PC-9 (cell line): ENCODE measurements around the gene SAMD8. TPM values are rescaled to one million over a fixed set of nuclear protein-coding genes. Genes with fewer than 3 reads are reported as not detected.
"Not testable (repeated sequence)": the region's sequence is repeated elsewhere in the genome, so short reads cannot be mapped to it uniquely, and the experiment has no call there.

ENCODE experiments used
- BruUV-seq: library from RNA; stranded (reverse); fragments of 400-500 nt; replicated peaks from 2 replicates; lab custom pipeline; 2021; lab: Mats Ljungman, UMichigan
- CTCF ChIA-PET: fragments of 300-600 bp; sonication (Branson Sonifier 250); formaldehyde crosslinking; loops from one replicate; lab custom pipeline; 2022; ENCODE audit warnings: antibody characterized with exemption; lab: Charles Lee
- POLR2A ChIA-PET: fragments of 300-600 bp; sonication (Branson Sonifier 250); formaldehyde crosslinking; loops from one replicate; lab custom pipeline; 2022; ENCODE audit warnings: antibody characterized with exemption; ENCODE audit not compliant: unreplicated experiment; lab: Charles Lee
- DNase-seq, 2 experiments: peaks; one replicate each; pipeline versions ENCODE4 v3.0.0 to v3.0.0-alpha.2; 2015 to 2022; ENCODE audit warnings: mixed read lengths in 1 of 2
- H2AFZ ChIP-seq: fragments of 200-600 bp; sonication (generic); 2 replicates; pipeline ENCODE4 v1.8.1; 2017; ENCODE audit warnings: antibody characterized with exemption
- H3F3A ChIP-seq: fragments of 200-600 bp; sonication (generic); 2 replicates; pipeline ENCODE4 v1.8.1; 2017; ENCODE audit warnings: antibody characterized with exemption, mild to moderate bottlenecking, low read depth; ENCODE audit not compliant: insufficient read depth
- H3K27ac ChIP-seq: fragments of 200-600 bp; sonication (generic); 2 replicates; pipeline ENCODE4 v1.6.1; 2016; ENCODE audit warnings: mixed run types
- H3K27me3 ChIP-seq: fragments of 200-600 bp; sonication (generic); 2 replicates; pipeline ENCODE4 v1.6.1; 2016; ENCODE audit warnings: low read depth, mixed run types; ENCODE audit not compliant: insufficient read depth
- H3K36me3 ChIP-seq: fragments of 200-600 bp; sonication (generic); 2 replicates; pipeline ENCODE4 v1.6.1; 2016; ENCODE audit warnings: low read depth, mixed run types
- H3K4me1 ChIP-seq: fragments of 200-600 bp; sonication (generic); replicated peaks from 2 replicates; pipeline ENCODE4 v1.6.1; 2016; ENCODE audit warnings: mixed run types; ENCODE audit not compliant: insufficient read depth
- H3K4me2 ChIP-seq: fragments of 200-600 bp; sonication (generic); 2 replicates; pipeline ENCODE4 v1.6.1; 2017; ENCODE audit warnings: mixed run types
- H3K4me3 ChIP-seq: fragments of 200-600 bp; sonication (generic); 2 replicates; pipeline ENCODE4 v1.6.1; 2016; ENCODE audit warnings: mixed run types
- H3K79me2 ChIP-seq: fragments of 200-600 bp; sonication (generic); 2 replicates; pipeline ENCODE4 v1.6.1; 2017; ENCODE audit warnings: low read depth, mixed run types
- H3K9me2 ChIP-seq: fragments of 200-600 bp; sonication (generic); 2 replicates; pipeline ENCODE4 v1.8.1; 2017; ENCODE audit warnings: mild to moderate bottlenecking; ENCODE audit not compliant: insufficient read depth
- H3K9me3 ChIP-seq: fragments of 200-600 bp; sonication (generic); 2 replicates; pipeline ENCODE4 v1.8.1; 2016; ENCODE audit warnings: low read depth; ENCODE audit not compliant: insufficient read depth
- H4K20me1 ChIP-seq: fragments of 200-600 bp; sonication (generic); 2 replicates; pipeline ENCODE4 v1.8.1; 2017; ENCODE audit not compliant: insufficient read depth
- EZH2 ChIP-seq: fragments of 200-600 bp; sonication (generic); IDR thresholded peaks from 2 replicates; pipeline ENCODE4 v1.8.0; 2017; ENCODE audit warnings: antibody characterized with exemption, low read depth
- intact Hi-C: fragments of 100-400 bp; cut with micrococcal nuclease; formaldehyde crosslinking; loops from one replicate; pipeline ENCODE4 v1.10.0; 2022; ENCODE audit not compliant: unreplicated experiment
- total RNA-seq: library from RNA; stranded (reverse); gene quantifications from 2 replicates; pipeline ENCODE4 v1.2.3, GENCODE V29; 2021
- TF ChIP-seq, protein P1 (sequence below): fragments of 200-600 bp; sonication (generic); conservative IDR thresholded peaks from 2 replicates; pipeline ENCODE4 v1.6.1; 2017; ENCODE audit warnings: mixed run types, antibody characterized with exemption, mild to moderate bottlenecking, moderate library complexity

The SAMD8 gene
- total RNA-seq, 1 experiment from 2014 or later, result 31.1 TPM

DNA sequence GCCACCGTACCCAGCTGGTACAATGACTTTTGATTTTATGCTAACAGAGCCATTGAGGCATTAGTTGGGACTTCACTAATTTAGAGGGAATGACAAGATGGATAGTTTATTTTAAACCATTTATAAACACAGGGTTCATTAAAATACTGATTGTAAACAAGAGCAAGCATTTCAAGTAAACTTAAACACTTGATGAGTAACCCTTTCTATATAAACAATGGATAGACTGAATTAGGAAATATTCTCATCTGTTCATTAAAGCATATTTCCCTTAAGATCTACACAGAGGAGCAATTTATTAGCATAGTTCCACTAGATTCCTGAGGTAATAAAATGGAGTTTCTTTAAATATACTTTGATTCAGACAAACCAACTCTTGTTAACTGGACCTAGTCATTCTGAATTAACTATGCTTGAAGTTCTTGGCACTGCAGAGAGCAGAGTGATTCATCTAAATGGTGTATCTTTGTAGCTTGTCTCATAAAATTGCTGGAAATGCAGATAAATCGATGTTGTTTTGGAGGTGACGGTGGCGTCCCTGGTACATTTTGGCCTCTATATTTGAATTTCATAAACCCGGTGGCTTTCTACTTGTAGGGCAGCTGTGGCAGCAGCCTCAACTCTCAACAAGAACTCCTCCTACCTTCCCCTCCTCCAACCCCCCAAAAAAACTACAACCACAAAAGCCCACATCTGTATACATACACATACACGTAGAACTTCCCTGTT is 83.7 kb downstream of the SAMD8 start:
- no peaks in the 10 kb centered on the region for H3K27me3 ChIP-seq
- no peak overlapping the region for H3K27ac ChIP-seq
- CTCF ChIA-PET, result interaction anchor here (0.7 to 1.1 kb wide), 2 partner anchors 30 to 48 kb away, joined by 3 to 13 read pairs; no protein-coding TSS in a partner anchor
- no TSS peak for BruUV-seq
- no peak overlapping the region for H3K4me3 ChIP-seq
- H3K4me1 ChIP-seq, result peaks cover 36% of the 10 kb centered on the region
- no peak overlapping the region for H2AFZ ChIP-seq
- H3K36me3 ChIP-seq, result no peaks in the 10 kb centered on the region
- POLR2A ChIA-PET, result interaction anchor here (0.7 kb wide), 2 partner anchors 17 to 89 kb away, joined by 12 to 29 read pairs; no protein-coding TSS in a partner anchor
- intact Hi-C loops, result no loop called here
- H4K20me1 ChIP-seq, result no peaks in the 10 kb centered on the region
- no peak for TF ChIP-seq EZH2
- TF ChIP-seq, protein P1, sequence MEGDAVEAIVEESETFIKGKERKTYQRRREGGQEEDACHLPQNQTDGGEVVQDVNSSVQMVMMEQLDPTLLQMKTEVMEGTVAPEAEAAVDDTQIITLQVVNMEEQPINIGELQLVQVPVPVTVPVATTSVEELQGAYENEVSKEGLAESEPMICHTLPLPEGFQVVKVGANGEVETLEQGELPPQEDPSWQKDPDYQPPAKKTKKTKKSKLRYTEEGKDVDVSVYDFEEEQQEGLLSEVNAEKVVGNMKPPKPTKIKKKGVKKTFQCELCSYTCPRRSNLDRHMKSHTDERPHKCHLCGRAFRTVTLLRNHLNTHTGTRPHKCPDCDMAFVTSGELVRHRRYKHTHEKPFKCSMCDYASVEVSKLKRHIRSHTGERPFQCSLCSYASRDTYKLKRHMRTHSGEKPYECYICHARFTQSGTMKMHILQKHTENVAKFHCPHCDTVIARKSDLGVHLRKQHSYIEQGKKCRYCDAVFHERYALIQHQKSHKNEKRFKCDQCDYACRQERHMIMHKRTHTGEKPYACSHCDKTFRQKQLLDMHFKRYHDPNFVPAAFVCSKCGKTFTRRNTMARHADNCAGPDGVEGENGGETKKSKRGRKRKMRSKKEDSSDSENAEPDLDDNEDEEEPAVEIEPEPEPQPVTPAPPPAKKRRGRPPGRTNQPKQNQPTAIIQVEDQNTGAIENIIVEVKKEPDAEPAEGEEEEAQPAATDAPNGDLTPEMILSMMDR, result no peak
- peaks cover 30% of the 10 kb centered on the region for H3F3A ChIP-seq
- H3K9me2 ChIP-seq, result no peaks in the 10 kb centered on the region
- H3K9me3 ChIP-seq, result no peaks in the 10 kb centered on the region
- H3K79me2 ChIP-seq, result no peaks in the 10 kb centered on the region
- peak in 1 of 2 experiments; percentile 57 for DNase-seq
- H3K4me2 ChIP-seq, result no peak overlapping the region

DNA sequence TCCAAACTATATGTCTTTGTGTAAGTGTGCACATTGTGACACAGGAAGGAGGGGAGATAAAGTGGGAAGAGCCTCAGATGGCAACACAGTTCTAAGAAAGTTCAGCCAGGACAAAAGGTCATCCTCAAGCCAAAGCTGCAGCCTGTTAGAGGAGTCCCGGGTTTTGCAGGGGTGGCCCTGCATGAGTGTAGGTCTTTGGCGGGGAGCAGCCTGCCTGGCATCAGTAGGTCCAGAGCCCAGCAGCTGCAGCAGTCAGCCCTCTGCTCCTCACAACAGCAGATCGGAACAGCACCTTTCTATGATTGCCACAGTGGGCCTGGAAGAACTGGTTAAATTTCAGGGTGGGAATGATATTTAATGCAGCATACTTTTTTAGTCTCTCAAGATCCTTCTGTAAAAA is 85.6 kb downstream of the SAMD8 start:
- Histone ChIP-seq H3F3A (peaks cover 18% of the 10 kb centered on the region), H3K9me3 (no peaks in the 10 kb centered on the region), H4K20me1 (no peaks in the 10 kb centered on the region), H3K27ac (no peak overlapping the region), H3K9me2 (no peaks in the 10 kb centered on the region), H3K4me2 (no peak overlapping the region), H3K4me3 (no peak overlapping the region), H3K4me1 (peaks cover 34% of the 10 kb centered on the region), H2AFZ (no peak overlapping the region), H3K36me3 (no peaks in the 10 kb centered on the region), H3K27me3 (no peaks in the 10 kb centered on the region), H3K79me2 (no peaks in the 10 kb centered on the region)
- no peak for TF ChIP-seq EZH2
- TF ChIP-seq, protein P1, result no peak
- no TSS peak for BruUV-seq
- DNase-seq, result no peak
- CTCF ChIA-PET, result no interaction called here
- intact Hi-C loops, result no loop called here
- POLR2A ChIA-PET, result interaction anchor here (0.6 kb wide), 1 partner anchor 84 kb away, joined by 11 read pairs; no protein-coding TSS in a partner anchor

DNA sequence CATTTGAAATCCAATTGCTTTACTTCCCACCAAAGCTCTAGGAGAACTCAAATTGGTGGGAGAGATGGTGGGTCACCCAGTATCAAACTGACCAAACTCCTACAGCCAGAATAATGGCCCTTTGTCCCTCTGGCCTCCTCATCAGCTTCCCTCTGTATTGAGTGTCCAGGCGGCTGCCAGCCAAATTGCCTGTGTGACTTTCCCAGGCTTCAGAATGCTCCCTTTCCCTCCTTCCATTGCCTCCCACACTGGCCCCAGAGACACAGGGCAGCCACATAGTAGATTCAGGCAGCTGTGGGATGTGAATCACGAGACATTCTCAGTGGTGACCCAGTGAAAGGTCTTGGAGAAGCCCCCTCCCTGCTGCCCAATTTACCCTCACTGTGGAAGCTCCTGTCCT is 86.5 kb downstream of the SAMD8 start:
- CTCF ChIA-PET, result no interaction called here
- no peaks in the 10 kb centered on the region for H3K27me3 ChIP-seq
- no peak for TF ChIP-seq EZH2
- TF ChIP-seq, protein P1, result no peak

DNA sequence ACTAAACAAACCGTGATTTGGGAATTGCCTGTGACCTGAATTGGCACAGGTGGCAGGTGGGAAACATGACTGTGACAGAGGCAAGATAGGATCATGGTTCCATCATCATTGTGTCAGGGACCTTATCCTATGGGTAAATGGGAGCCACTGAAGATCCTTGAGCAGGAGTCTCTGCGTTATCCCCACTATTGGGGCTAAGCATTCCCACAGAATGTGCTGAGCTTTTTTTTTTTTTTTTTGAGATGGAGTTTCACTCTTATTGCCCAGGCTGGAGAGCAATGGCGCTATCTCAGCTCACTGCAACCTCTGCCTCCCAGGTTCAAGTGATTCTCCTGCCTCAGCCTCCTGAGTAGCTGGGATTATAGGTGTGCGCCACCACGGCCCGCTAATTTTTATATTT is 88.5 kb downstream of the SAMD8 start:
- H3K4me1 ChIP-seq, result peaks cover 28% of the 10 kb centered on the region
- H3F3A ChIP-seq, BruUV-seq, H3K9me2 ChIP-seq, H3K27ac ChIP-seq, CTCF ChIA-PET, H3K27me3 ChIP-seq, H3K79me2 ChIP-seq, H4K20me1 ChIP-seq, H2AFZ ChIP-seq, H3K36me3 ChIP-seq, POLR2A ChIA-PET, H3K4me3 ChIP-seq, DNase-seq, H3K4me2 ChIP-seq, intact Hi-C loops, H3K9me3 ChIP-seq: not testable (repeated sequence)

More for the DNA sequence above, 86.5 kb downstream of the SAMD8 start:
- Histone ChIP-seq H3K4me1 (peaks cover 34% of the 10 kb centered on the region), H2AFZ (no peak overlapping the region), H3K79me2 (no peaks in the 10 kb centered on the region), H4K20me1 (no peaks in the 10 kb centered on the region), H3K36me3 (no peaks in the 10 kb centered on the region), H3K9me3 (no peaks in the 10 kb centered on the region), H3K4me2 (no peak overlapping the region), H3K4me3 (no peak overlapping the region), H3K9me2 (no peaks in the 10 kb centered on the region), H3F3A (peaks cover 11% of the 10 kb centered on the region; the same call in 1 of the 2 replicates), H3K27ac (no peak overlapping the region)
- POLR2A ChIA-PET, result no interaction called here
- no peak for DNase-seq
- intact Hi-C loops, result no loop called here
- BruUV-seq, result no TSS peak
